ENCODE results near the gene KNOP1. TPM values are rescaled to one million over a fixed set of nuclear protein-coding genes. Genes with fewer than 3 reads are reported as not detected.

Gene KNOP1
- total RNA-seq, 1 experiment from 2014 or later: 93.9 TPM

DNA sequence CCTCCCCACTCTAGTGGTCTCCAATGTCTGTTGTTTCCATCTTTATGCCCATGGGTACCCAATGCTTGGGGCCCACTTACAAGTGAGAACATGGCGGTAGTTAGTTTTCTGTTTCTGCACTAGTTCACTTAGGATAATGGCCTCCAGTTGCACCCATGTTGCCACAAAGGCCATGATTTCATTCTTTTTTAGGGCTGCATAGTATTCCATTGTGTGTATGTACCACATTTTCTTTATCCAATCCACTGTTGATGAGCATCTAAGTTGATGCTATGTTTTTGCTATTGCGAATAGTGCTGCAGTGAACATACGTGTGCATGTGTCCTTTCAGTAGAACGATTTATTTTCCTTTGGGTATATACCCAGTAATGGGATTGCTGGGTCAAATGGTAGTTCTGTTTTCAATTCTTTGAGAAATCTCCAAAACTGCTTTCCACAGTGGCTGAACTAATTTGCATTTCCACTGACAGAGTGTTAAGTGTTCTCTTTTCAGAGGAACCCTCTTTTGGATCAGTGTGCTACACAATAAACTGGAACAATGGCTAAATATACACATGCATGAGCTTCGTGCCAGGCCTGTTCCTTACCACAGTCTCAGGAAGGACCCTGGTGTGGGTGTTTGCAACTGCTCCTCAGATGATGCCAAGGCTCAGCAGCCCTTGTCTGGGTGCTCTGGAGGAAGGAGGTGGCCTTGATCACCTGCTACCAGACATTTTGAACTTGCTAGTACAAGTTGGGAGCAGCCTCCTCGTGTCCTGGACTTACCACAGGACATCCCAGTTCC lies 34.4 kb downstream of the KNOP1 start:
- no peak overlapping the region for H3T11ph ChIP-seq (ENCODE audit: low read length)
- TF ChIP-seq, protein P1, sequence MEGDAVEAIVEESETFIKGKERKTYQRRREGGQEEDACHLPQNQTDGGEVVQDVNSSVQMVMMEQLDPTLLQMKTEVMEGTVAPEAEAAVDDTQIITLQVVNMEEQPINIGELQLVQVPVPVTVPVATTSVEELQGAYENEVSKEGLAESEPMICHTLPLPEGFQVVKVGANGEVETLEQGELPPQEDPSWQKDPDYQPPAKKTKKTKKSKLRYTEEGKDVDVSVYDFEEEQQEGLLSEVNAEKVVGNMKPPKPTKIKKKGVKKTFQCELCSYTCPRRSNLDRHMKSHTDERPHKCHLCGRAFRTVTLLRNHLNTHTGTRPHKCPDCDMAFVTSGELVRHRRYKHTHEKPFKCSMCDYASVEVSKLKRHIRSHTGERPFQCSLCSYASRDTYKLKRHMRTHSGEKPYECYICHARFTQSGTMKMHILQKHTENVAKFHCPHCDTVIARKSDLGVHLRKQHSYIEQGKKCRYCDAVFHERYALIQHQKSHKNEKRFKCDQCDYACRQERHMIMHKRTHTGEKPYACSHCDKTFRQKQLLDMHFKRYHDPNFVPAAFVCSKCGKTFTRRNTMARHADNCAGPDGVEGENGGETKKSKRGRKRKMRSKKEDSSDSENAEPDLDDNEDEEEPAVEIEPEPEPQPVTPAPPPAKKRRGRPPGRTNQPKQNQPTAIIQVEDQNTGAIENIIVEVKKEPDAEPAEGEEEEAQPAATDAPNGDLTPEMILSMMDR (conservative IDR thresholded peaks at IDR 0.05): no peak
- H4K5ac ChIP-seq (ENCODE audit: insufficient read length, low read depth, low read length): no peak overlapping the region
- no peak overlapping the region for H3K14ac ChIP-seq (ENCODE audit: insufficient read depth, low read length)
- H2BK5ac ChIP-seq (ENCODE audit: insufficient read length, low read length): no peak overlapping the region
- no peak for DNase-seq
- H3K23ac ChIP-seq (ENCODE audit: insufficient read length, low read depth, low read length): no peak overlapping the region
- Mint-ChIP-seq H3K9me3 (peaks cover 1 to 7% of the 10 kb centered on the region in 2 experiments; a peak in 3 of 5 replicates), H3K36me3 (ENCODE audit: insufficient read depth in 1 of 3, low read depth in 3 of 3) (peaks cover 25 to 52% (median 43%) of the 10 kb centered on the region in 3 experiments), H3K4me1 (peaks cover 4 to 10% of the 10 kb centered on the region in 2 experiments), H3K27ac (no peak overlapping the region), H3K4me3 (no peak overlapping the region), H3K27me3 (ENCODE audit: low read depth) (no peaks in the 10 kb centered on the region)
- no peaks in the 10 kb centered on the region for H3K79me1 ChIP-seq (ENCODE audit: insufficient read depth, low read depth, low read length, poor library complexity, severe bottlenecking)
- H4K91ac ChIP-seq (ENCODE audit: insufficient read length, low read depth, low read length): no peak overlapping the region
- no peak overlapping the region for H2AK5ac ChIP-seq (ENCODE audit: insufficient read length, low read length)
- H3K23me2 ChIP-seq (ENCODE audit: insufficient read length, low read depth, low read length, poor library complexity, severe bottlenecking): no peaks in the 10 kb centered on the region
- H3K4me2 ChIP-seq (ENCODE audit: insufficient read depth, insufficient read length, low read length): no peak overlapping the region
- H4K20me1 ChIP-seq (ENCODE audit: control insufficient read depth, insufficient read depth, insufficient read length): no peaks in the 10 kb centered on the region
- H3K27ac ChIP-seq (ENCODE audit: insufficient read length, low read depth, low read length): no peak overlapping the region
- H2BK120ac ChIP-seq (ENCODE audit: low read depth, low read length, poor library complexity, severe bottlenecking): no peak overlapping the region
- H3K27me3 ChIP-seq (ENCODE audit: insufficient read depth, low read length): no peaks in the 10 kb centered on the region
- no CpG with 5 or more reads among the region's 6 CpGs for WGBS (ENCODE audit: extremely low coverage, insufficient read length, low lambda C conversion rate)
- no peak overlapping the region for H3K9ac ChIP-seq (ENCODE audit: extremely low read depth, insufficient read length, low read length)
- H2BK15ac ChIP-seq (ENCODE audit: low read depth, low read length): no peak overlapping the region
- H2BK12ac ChIP-seq (ENCODE audit: insufficient read length, low read depth, low read length): no peak overlapping the region
- H2BK20ac ChIP-seq (ENCODE audit: low read depth, low read length, poor library complexity, severe bottlenecking): no peak overlapping the region
- H3K9me3 ChIP-seq (ENCODE audit: control insufficient read depth, low read depth, low read length): no peaks in the 10 kb centered on the region
- no peak overlapping the region for H3K18ac ChIP-seq (ENCODE audit: insufficient read length, low read depth, low read length)
- H3K4ac ChIP-seq (ENCODE audit: low read depth, low read length): no peak overlapping the region
- no peak overlapping the region for H2AFZ ChIP-seq (ENCODE audit: low read length)
- H4K8ac ChIP-seq (replicated peaks; ENCODE audit: insufficient read length, low read depth, low read length): no peak overlapping the region
- no peaks in the 10 kb centered on the region for H3K79me2 ChIP-seq (ENCODE audit: insufficient read depth, low read length)
- H3K4me1 ChIP-seq (ENCODE audit: insufficient read depth, low read length): no peaks in the 10 kb centered on the region
- H3K56ac ChIP-seq (ENCODE audit: insufficient read length, low read depth, low read length): no peak overlapping the region
